GM12878 (cell line): ENCODE results near the gene COL23A1. TPM values are rescaled to one million over a fixed set of nuclear protein-coding genes. Genes with fewer than 3 reads are reported as not detected.

Experiments
- ATAC-seq: fragments of 200-7000 bp; cut with Tn5 transposase; 3 replicates; pipeline ENCODE4 v1.9.1; 2020; ENCODE audit warnings: mild to moderate bottlenecking, moderate library complexity
- BruUV-seq: library from RNA; stranded (reverse); fragments of 400-500 nt; replicated peaks from 2 replicates; lab custom pipeline; 2021; lab: Mats Ljungman, UMichigan
- CTCF ChIA-PET: fragments of 300-600 bp; sonication (Branson Sonifier 250); formaldehyde crosslinking; extraction: SDS; loops from one replicate; lab custom pipeline; 2021; ENCODE audit warnings: inconsistent platforms; lab: Yijun Ruan, JAX
- POLR2A ChIA-PET: fragments of 350-600 bp; formaldehyde crosslinking; extraction: SDS; loops from one replicate; lab custom pipeline; 2021; ENCODE audit warnings: inconsistent platforms; lab: Charles Lee
- RAD21 ChIA-PET: fragments of 300-600 bp; sonication (Branson Sonifier 250); formaldehyde crosslinking; loops from one replicate; lab custom pipeline; 2023; ENCODE audit warnings: antibody characterized with exemption; ENCODE audit not compliant: unreplicated experiment; lab: Charles Lee
- SMC1A ChIA-PET: fragments of 300-600 bp; sonication (Branson Sonifier 250); formaldehyde crosslinking; loops from one replicate; lab custom pipeline; 2023; ENCODE audit not compliant: unreplicated experiment, uncharacterized antibody; lab: Charles Lee
- DNase-seq: peaks from one replicate; pipeline ENCODE4 v3.0.0-alpha.2; 2011; ENCODE audit warnings: low read depth, low spot score
- FAIRE-seq: peaks from 3 replicates; lab custom pipeline; 2011; peaks lifted over from hg19 to GRCh38; lab: Jason Lieb, UNC
- H2AFZ ChIP-seq: 2 replicates; pipeline ENCODE4 v1.6.0; 2011; ENCODE audit warnings: low read depth, low read length, control low read depth; ENCODE audit not compliant: control insufficient read depth
- H3K27ac ChIP-seq: 2 replicates; pipeline ENCODE4 v1.5.1; 2011; ENCODE audit warnings: control low read depth; ENCODE audit not compliant: control insufficient read depth, insufficient read depth
- H3K27me3 ChIP-seq, 2 experiments: replicated peaks in 1 of 2; 2 replicates each; pipeline versions ENCODE4 v1.6.0 to v1.6.1; 2011; ENCODE audit warnings: low read length in 1 of 2; ENCODE audit not compliant: control insufficient read depth in 2 of 2, insufficient read depth in 2 of 2
- H3K36me3 ChIP-seq, 2 experiments: 2 replicates each; pipeline ENCODE4 v1.5.1; 2011; ENCODE audit warnings: low read length in 1 of 2; ENCODE audit not compliant: control insufficient read depth in 2 of 2, insufficient read depth in 2 of 2
- H3K4me1 ChIP-seq: 2 replicates; pipeline ENCODE4 v1.6.1; 2011; ENCODE audit warnings: mild to moderate bottlenecking, low read length, moderate library complexity, mixed read lengths; ENCODE audit not compliant: control insufficient read depth, insufficient read depth
- H3K4me2 ChIP-seq: 2 replicates; pipeline ENCODE4 v1.6.0; 2011; ENCODE audit warnings: control low read depth; ENCODE audit not compliant: control insufficient read depth, insufficient read depth
- H3K4me3 ChIP-seq: fragments of 200-600 bp; sonication (generic); 2 replicates; pipeline ENCODE4 v1.5.1; 2016
- H3K79me2 ChIP-seq: 2 replicates; pipeline ENCODE4 v1.6.0; 2011; ENCODE audit warnings: low read length; ENCODE audit not compliant: control insufficient read depth, insufficient read depth
- H3K9ac ChIP-seq: 2 replicates; pipeline ENCODE4 v1.8.0; 2011; ENCODE audit warnings: low read length, control low read depth, mixed read lengths; ENCODE audit not compliant: control insufficient read depth, insufficient read depth
- H3K9me3 ChIP-seq: replicated peaks from 3 replicates; pipeline ENCODE4 v1.5.1; 2011; ENCODE audit warnings: mild to moderate bottlenecking, low read length; ENCODE audit not compliant: control insufficient read depth, insufficient read depth
- H4K20me1 ChIP-seq: 2 replicates; pipeline ENCODE4 v1.6.0; 2011; ENCODE audit not compliant: control insufficient read depth, insufficient read depth
- BMI1 ChIP-seq: fragments of 450-650 bp; IDR thresholded peaks from 2 replicates; pipeline ENCODE4 v1.6.1; 2016; ENCODE audit warnings: mild to moderate bottlenecking, moderate library complexity, borderline replicate concordance
- NFYA ChIP-seq: IDR thresholded peaks from 2 replicates; pipeline ENCODE4 v1.6.1; 2011; ENCODE audit warnings: low read depth, mild to moderate bottlenecking, low read length, improper control_type of control experiment, borderline replicate concordance
- PAX5 ChIP-seq: IDR thresholded peaks from 2 replicates; pipeline ENCODE4 v1.6.1; 2011; ENCODE audit warnings: low read depth, low read length, borderline replicate concordance
- POLR2A ChIP-seq: IDR thresholded peaks from 2 replicates; pipeline ENCODE4 v1.6.1; 2011; ENCODE audit warnings: low read depth, mild to moderate bottlenecking, low read length
- POLR2AphosphoS5 ChIP-seq: IDR thresholded peaks from 2 replicates; pipeline ENCODE4 v1.6.1; 2011; ENCODE audit warnings: mild to moderate bottlenecking, low read length, inconsistent platforms
- RAD51 ChIP-seq: fragments of 450-650 bp; IDR thresholded peaks from 2 replicates; pipeline ENCODE4 v1.6.1; 2016; ENCODE audit warnings: moderate library complexity, mild to moderate bottlenecking, inconsistent platforms
- SIN3A ChIP-seq: IDR thresholded peaks from 2 replicates; pipeline ENCODE4 v1.6.1; 2012; ENCODE audit warnings: low read depth, low read length, improper control_type of control experiment
- SIX5 ChIP-seq: IDR thresholded peaks from 2 replicates; pipeline ENCODE4 v1.6.1; 2011; ENCODE audit warnings: mild to moderate bottlenecking, low read depth, low read length, moderate library complexity; ENCODE audit not compliant: severe bottlenecking
- SMAD5 ChIP-seq: IDR thresholded peaks from 2 replicates; pipeline ENCODE4 v1.6.1; 2016; ENCODE audit warnings: antibody characterized with exemption, low read depth
- SUPT20H ChIP-seq: IDR thresholded peaks from 2 replicates; pipeline ENCODE4 v1.6.1; 2011; ENCODE audit warnings: low read depth, mild to moderate bottlenecking, low read length, moderate library complexity, borderline replicate concordance; ENCODE audit not compliant: control insufficient read depth
- ZZZ3 ChIP-seq: IDR thresholded peaks from 2 replicates; pipeline ENCODE4 v1.6.1; 2011; ENCODE audit warnings: low read depth; ENCODE audit not compliant: control insufficient read depth, insufficient read length
- WGBS: methylation state at CpG from one replicate; pipeline ENCODE4 v1.1.6; 2016; ENCODE audit warnings: low lambda C conversion rate; ENCODE audit not compliant: insufficient replicate concordance, insufficient coverage; ENCODE audit errors: missing lambda C conversion rate; 5-methylcytosine and 5-hydroxymethylcytosine counted together
- in situ Hi-C: fragments of 300-500 bp; cut with MboI; formaldehyde crosslinking; loops from 9 replicates; pipeline ENCODE4 v1.14.3; 2018; ENCODE audit warnings: mixed read lengths
- intact Hi-C: fragments of 100-400 bp; cut with micrococcal nuclease; formaldehyde crosslinking; loops from one replicate; pipeline ENCODE4 v1.14.2; 2022; ENCODE audit not compliant: unreplicated experiment
- polyA plus RNA-seq, 11 experiments: library from polyadenylated mRNA; depleted of rRNA in 4 of 11; unstranded in 6 of 11; stranded (reverse) in 5 of 11; fragments of >200 nt; fragmentation: Nextera tagmentation in 4 of 11; fragmentation: Illumina TruSeq in 1 of 11; extraction: Ambion mirVana in 4 of 11; extraction: Trizol in 1 of 11; gene quantifications; 1 replicate in 1 of 11; 2 replicates in 10 of 11; pipeline versions ENCODE4 v1.2.1 to v1.2.3, GENCODE V29; 2011 to 2016; ENCODE audit warnings: inconsistent platforms in 2 of 11, missing spikeins in 2 of 11, low read depth in 1 of 11
- total RNA-seq, 4 experiments: library from RNA; depleted of rRNA in 3 of 4; stranded (reverse); fragments of >200 nt in 3 of 4; fragmentation: Illumina TruSeq in 1 of 4; extraction: Trizol in 1 of 4; gene quantifications; 2 replicates each; pipeline versions ENCODE4 v1.2.1 to v1.2.3, GENCODE V29; 2013 to 2021
- TF ChIP-seq, protein P1 (sequence below): fragments of 450-650 bp; IDR thresholded peaks from 2 replicates; pipeline ENCODE4 v1.6.1; 2016; ENCODE audit warnings: mild to moderate bottlenecking
- TF ChIP-seq, protein P2 (sequence below): IDR thresholded peaks from 2 replicates; pipeline ENCODE4 v1.6.1; 2011; ENCODE audit warnings: borderline replicate concordance, low read depth, mild to moderate bottlenecking, moderate library complexity, low read length; ENCODE audit not compliant: insufficient read depth, poor library complexity, severe bottlenecking

COL23A1 gene
- total and polyA plus RNA-seq, 10 of the 15 experiments (the other 5 are each of a cell fraction or from before 2014, with no cell fraction given) = 0.03 to 0.83 (median 0.09) TPM; not detected in 5

DNA sequence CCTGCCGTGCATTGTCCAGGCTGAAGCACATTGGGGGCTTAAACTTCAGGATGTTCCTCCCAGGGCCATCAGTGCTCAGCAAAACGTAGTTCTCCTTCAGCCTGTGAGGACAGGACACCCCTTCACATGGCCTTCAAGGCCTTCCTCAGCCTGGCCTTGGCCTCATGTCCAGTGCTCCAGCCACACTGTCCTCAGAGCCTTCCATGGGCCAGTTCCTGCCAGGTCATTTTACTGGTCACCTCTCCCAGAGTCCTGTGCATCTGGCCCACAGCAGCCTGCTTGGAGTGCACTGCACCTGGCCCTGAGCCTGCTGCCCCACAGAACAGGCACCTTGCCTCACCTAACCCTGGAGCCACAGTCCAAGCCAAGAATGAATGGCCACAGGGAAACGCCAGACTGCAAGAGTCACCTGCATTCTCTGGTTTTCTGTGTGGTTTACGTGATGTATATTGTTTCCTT, 377.2 kb downstream of the COL23A1 start:
- ChIA-PET SMC1A (no interaction called here), POLR2A (no interaction called here), CTCF (interaction anchor here (0.7 to 1.2 kb wide), 3 partner anchors 9 to 18 kb away, joined by 3 read pairs; partner anchors contain the start of gene HNRNPAB), RAD21 (no interaction called here)
- H3K4me3 ChIP-seq = no peak overlapping the region
- H3K36me3 ChIP-seq = peaks cover 52 to 53% of the 10 kb centered on the region in 2 experiments
- H4K20me1 ChIP-seq = peaks cover 2% of the 10 kb centered on the region
- FAIRE-seq (no peak), DNase-seq (no peak), ATAC-seq (no peak; the same call in 2 of the 3 replicates)
- no peak overlapping the region for H3K27ac ChIP-seq
- peak; percentile 69 for TF ChIP-seq POLR2AphosphoS5
- TF ChIP-seq SMAD5 = peak; percentile 18; the same call in 1 of the 2 replicates
- peak; percentile 80 for TF ChIP-seq POLR2A
- 0 out of 2 replicates have a peak, but pooled peaks have one; percentile 10 for TF ChIP-seq PAX5
- no peak for TF ChIP-seq ZZZ3
- TF ChIP-seq RAD51 = no peak
- H3K9me3 ChIP-seq = no peaks in the 10 kb centered on the region
- intact Hi-C loops (no loop called here), in situ Hi-C loops (no loop called here)
- no peak overlapping the region for H2AFZ ChIP-seq
- no peak overlapping the region for H3K4me2 ChIP-seq
- peaks cover 20% of the 10 kb centered on the region for H3K79me2 ChIP-seq
- H3K9ac ChIP-seq = no peak overlapping the region
- no TSS peak for BruUV-seq
- H3K4me1 ChIP-seq = peaks cover under 1% of the 10 kb centered on the region
- 62% methylated on average over 4 of the region's 4 CpGs for WGBS
- no peaks in the 10 kb centered on the region for H3K27me3 ChIP-seq

DNA sequence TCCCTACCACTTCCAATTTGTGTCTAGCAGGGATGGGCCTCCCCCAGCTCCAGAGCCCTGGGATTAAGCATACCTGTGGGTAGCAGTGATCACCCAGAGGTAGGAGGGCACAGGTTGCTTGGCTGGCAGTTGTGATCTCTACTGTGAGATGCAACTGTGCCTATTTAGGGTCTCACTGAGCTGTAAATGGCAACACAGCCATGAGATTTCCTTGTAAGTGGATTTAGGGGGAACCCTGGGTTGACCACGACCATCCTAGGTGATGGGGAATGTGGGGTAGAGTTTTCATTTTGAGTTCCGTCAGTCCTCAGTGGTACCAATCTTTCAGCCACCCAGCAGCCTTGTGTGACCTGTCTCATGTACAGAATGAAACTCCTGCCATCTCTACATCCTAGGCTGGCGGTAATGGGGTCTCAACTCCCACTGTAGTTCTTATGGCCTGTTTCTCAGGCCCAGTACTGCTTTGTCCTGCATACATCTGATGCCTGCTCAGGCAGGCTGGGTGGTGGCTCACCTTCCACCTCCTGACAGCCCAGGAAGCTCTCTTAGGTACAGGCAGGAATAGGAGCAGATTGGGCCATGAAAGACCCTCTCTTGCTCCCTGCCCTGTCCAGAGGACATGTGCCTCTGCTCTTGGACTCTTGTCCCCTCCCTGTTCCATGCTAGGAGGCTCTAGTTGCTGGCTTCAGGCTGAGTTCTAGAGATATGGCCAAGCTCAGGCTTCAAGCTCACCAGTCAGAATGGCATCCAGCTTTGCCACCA, 377.8 kb downstream of the COL23A1 start:
- WGBS = 61% methylated on average over 3 of the region's 3 CpGs
- ChIA-PET POLR2A (interaction anchor here (2.0 kb wide), 1 partner anchor 20 kb away, joined by 4 read pairs; the partner anchor contains the start of gene PHYKPL), SMC1A (no interaction called here), CTCF (no interaction called here), RAD21 (no interaction called here)
- H3K9ac ChIP-seq = no peak overlapping the region
- FAIRE-seq = no peak
- ATAC-seq = peak; percentile 2
- peaks cover 57 to 58% of the 10 kb centered on the region in 2 experiments for H3K36me3 ChIP-seq
- H3K4me1 ChIP-seq = peaks cover 6% of the 10 kb centered on the region
- no TSS peak for BruUV-seq
- peaks cover 8% of the 10 kb centered on the region for H4K20me1 ChIP-seq
- intact Hi-C loops (no loop called here), in situ Hi-C loops (no loop called here)
- no peak overlapping the region for H3K27ac ChIP-seq
- H3K27me3 ChIP-seq = no peaks in the 10 kb centered on the region
- no peak overlapping the region for H3K4me3 ChIP-seq
- peaks cover 26% of the 10 kb centered on the region for H3K79me2 ChIP-seq
- no peak for DNase-seq
- no peaks in the 10 kb centered on the region for H3K9me3 ChIP-seq
- no peak overlapping the region for H3K4me2 ChIP-seq
- H2AFZ ChIP-seq = no peak overlapping the region
- TF ChIP-seq SIX5 (no peak), BMI1 (no peak), RAD51 (no peak), NFYA (no peak), SUPT20H (no peak), SIN3A (no peak), POLR2A (peak; percentile 24)
- TF ChIP-seq, protein P1, sequence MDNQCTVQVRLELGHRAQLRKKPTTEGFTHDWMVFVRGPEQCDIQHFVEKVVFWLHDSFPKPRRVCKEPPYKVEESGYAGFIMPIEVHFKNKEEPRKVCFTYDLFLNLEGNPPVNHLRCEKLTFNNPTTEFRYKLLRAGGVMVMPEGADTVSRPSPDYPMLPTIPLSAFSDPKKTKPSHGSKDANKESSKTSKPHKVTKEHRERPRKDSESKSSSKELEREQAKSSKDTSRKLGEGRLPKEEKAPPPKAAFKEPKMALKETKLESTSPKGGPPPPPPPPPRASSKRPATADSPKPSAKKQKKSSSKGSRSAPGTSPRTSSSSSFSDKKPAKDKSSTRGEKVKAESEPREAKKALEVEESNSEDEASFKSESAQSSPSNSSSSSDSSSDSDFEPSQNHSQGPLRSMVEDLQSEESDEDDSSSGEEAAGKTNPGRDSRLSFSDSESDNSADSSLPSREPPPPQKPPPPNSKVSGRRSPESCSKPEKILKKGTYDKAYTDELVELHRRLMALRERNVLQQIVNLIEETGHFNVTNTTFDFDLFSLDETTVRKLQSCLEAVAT = no peak
- TF ChIP-seq, protein P2, sequence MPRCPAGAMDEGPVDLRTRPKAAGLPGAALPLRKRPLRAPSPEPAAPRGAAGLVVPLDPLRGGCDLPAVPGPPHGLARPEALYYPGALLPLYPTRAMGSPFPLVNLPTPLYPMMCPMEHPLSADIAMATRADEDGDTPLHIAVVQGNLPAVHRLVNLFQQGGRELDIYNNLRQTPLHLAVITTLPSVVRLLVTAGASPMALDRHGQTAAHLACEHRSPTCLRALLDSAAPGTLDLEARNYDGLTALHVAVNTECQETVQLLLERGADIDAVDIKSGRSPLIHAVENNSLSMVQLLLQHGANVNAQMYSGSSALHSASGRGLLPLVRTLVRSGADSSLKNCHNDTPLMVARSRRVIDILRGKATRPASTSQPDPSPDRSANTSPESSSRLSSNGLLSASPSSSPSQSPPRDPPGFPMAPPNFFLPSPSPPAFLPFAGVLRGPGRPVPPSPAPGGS = no peak
